HS-27A (cell line): ENCODE data around the gene DDX10.
"Not testable (repeated sequence)": the region's sequence is repeated elsewhere in the genome, so short reads cannot be mapped to it uniquely, and the experiment has no call there.

Experiments used
- DNase-seq: peaks from one replicate; pipeline ENCODE4 v3.0.0-alpha.2; 2012; ENCODE audit warnings: low read depth, missing footprints

DDX10 gene

GRCh38 chr11:108715239-108715638 lies 50.4 kb downstream of the DDX10 start:
- no peak for DNase-seq

GRCh38 chr11:108718466-108718865 lies 53.6 kb downstream of the DDX10 start:
- no peak for DNase-seq

GRCh38 chr11:108724974-108725689 lies 60.3 kb downstream of the DDX10 start:
- DNase-seq: no peak

GRCh38 chr11:108726077-108726800 lies 61.4 kb downstream of the DDX10 start:
- DNase-seq: no peak

GRCh38 chr11:108727665-108728064 lies 62.8 kb downstream of the DDX10 start:
- no peak for DNase-seq

GRCh38 chr11:108729227-108729871 lies 64.5 kb downstream of the DDX10 start:
- DNase-seq: no peak

GRCh38 chr11:108732395-108732794 lies 67.5 kb downstream of the DDX10 start:
- DNase-seq: no peak

GRCh38 chr11:108733479-108734116 lies 68.7 kb downstream of the DDX10 start:
- DNase-seq: no peak

GRCh38 chr11:108734283-108734682 lies 69.4 kb downstream of the DDX10 start:
- DNase-seq: no peak

- no peak for DNase-seq
These were observed 70.2 kb downstream of the DDX10 start for GRCh38 chr11:108734956-108735559.

- DNase-seq: not testable (repeated sequence)
These were observed 75.3 kb downstream of the DDX10 start for GRCh38 chr11:108740132-108740531.

- DNase-seq: no peak
These were observed 79.0 kb downstream of the DDX10 start for GRCh38 chr11:108743851-108744250.

GRCh38 chr11:108748968-108749367 lies 84.1 kb downstream of the DDX10 start:
- no peak for DNase-seq

GRCh38 chr11:108751444-108751843 lies 86.6 kb downstream of the DDX10 start:
- DNase-seq: no peak

- no peak for DNase-seq
These were observed 87.5 kb downstream of the DDX10 start for GRCh38 chr11:108752297-108752751.

GRCh38 chr11:108754901-108755625 lies 90.2 kb downstream of the DDX10 start:
- DNase-seq: no peak

- no peak for DNase-seq
These were observed 92.8 kb downstream of the DDX10 start for GRCh38 chr11:108757630-108758029.

GRCh38 chr11:108758458-108758857 lies 93.6 kb downstream of the DDX10 start:
- no peak for DNase-seq

- DNase-seq: no peak
These were observed 101.8 kb downstream of the DDX10 start for GRCh38 chr11:108766596-108767173.

- DNase-seq: no peak
These were observed 103.5 kb downstream of the DDX10 start for GRCh38 chr11:108768370-108768769.

- DNase-seq: no peak
These were observed 104.1 kb downstream of the DDX10 start for GRCh38 chr11:108768964-108769363.
